NCI-H2171 treated with DMSO at 0.1 percent for 48 hours (cell line): ENCODE results near the gene PIM1.

Source experiments
- DNase-seq: peaks from one replicate; lab custom pipeline; 2025; lab: John Stamatoyannopoulos, UW

Gene PIM1

GRCh38 chr6:37137201-37138090 is 32.5 kb upstream of the PIM1 start:
- DNase-seq, result no peak

GRCh38 chr6:37138856-37139229 is 31.1 kb upstream of the PIM1 start:
- no peak for DNase-seq

- no peak for DNase-seq
Measured at GRCh38 chr6:37139230-37139962, 30.6 kb upstream of the PIM1 start.

GRCh38 chr6:37140145-37140544 is 29.8 kb upstream of the PIM1 start:
- DNase-seq, result no peak

- DNase-seq, result peak; percentile 95
Measured at GRCh38 chr6:37141281-37142049, 28.5 kb upstream of the PIM1 start.

GRCh38 chr6:37142050-37142614 is 27.8 kb upstream of the PIM1 start:
- DNase-seq, result peak; percentile 93

- DNase-seq, result no peak
Measured at GRCh38 chr6:37143585-37143984, 26.4 kb upstream of the PIM1 start.

- no peak for DNase-seq
Measured at GRCh38 chr6:37145443-37145842, 24.5 kb upstream of the PIM1 start.

- no peak for DNase-seq
Measured at GRCh38 chr6:37146735-37147157, 23.2 kb upstream of the PIM1 start.

- DNase-seq, result peak; percentile 21
Measured at GRCh38 chr6:37149745-37150144, 20.2 kb upstream of the PIM1 start.

- DNase-seq, result no peak
Measured at GRCh38 chr6:37150314-37150713, 19.6 kb upstream of the PIM1 start.

GRCh38 chr6:37155394-37156312 is 14.3 kb upstream of the PIM1 start:
- DNase-seq, result no peak

GRCh38 chr6:37158508-37158907 is 11.4 kb upstream of the PIM1 start:
- DNase-seq, result no peak

GRCh38 chr6:37160922-37161778 is 8.8 kb upstream of the PIM1 start:
- no peak for DNase-seq

- no peak for DNase-seq
Measured at GRCh38 chr6:37162740-37163139, 7.2 kb upstream of the PIM1 start.

- DNase-seq, result no peak
Measured at GRCh38 chr6:37168163-37168758, 1.7 kb upstream of the PIM1 start.

- DNase-seq, result peak; percentile 77
Measured at GRCh38 chr6:37168811-37169495, 999 bp upstream of the PIM1 start.

- DNase-seq, result peak; percentile 55
Measured at GRCh38 chr6:37170273-37171200, 585 bp downstream of the PIM1 start.
